WTC11 (cell line): Measurements from ENCODE around the gene SHF. TPM values are rescaled to one million over a fixed set of nuclear protein-coding genes. Genes with fewer than 3 reads are reported as not detected.

Source experiments
- ATAC-seq: fragments of 200-7000 bp; cut with Tn5 transposase; 2 replicates; pipeline ENCODE4 v1.10.0; 2021; ENCODE audit warnings: mild to moderate bottlenecking, moderate library complexity
- CTCF ChIA-PET: fragments of 300-600 bp; sonication (Branson Sonifier 250); formaldehyde crosslinking; loops from one replicate; lab custom pipeline; 2021; ENCODE audit warnings: antibody characterized with exemption; lab: Charles Lee
- POLR2A ChIA-PET: fragments of 350-600 bp; sonication (Branson Sonifier 250); formaldehyde crosslinking; loops from one replicate; lab custom pipeline; 2021; ENCODE audit warnings: antibody characterized with exemption; lab: Charles Lee
- DNase-seq: peaks from one replicate; pipeline ENCODE4 v3.0.0; 2021; ENCODE audit warnings: low spot score
- H3K27ac Mint-ChIP-seq: 2 replicates; pipeline ENCODE4 v1.8.0; 2021; ENCODE audit warnings: mixed read lengths
- H3K27me3 Mint-ChIP-seq: 2 replicates; pipeline ENCODE4 v1.8.0; 2021; ENCODE audit warnings: low read depth, mild to moderate bottlenecking, moderate library complexity, mixed read lengths
- H3K36me3 Mint-ChIP-seq: 2 replicates; pipeline ENCODE4 v1.8.0; 2021; ENCODE audit warnings: mixed read lengths
- H3K4me1 Mint-ChIP-seq: 2 replicates; pipeline ENCODE4 v1.8.0; 2022; ENCODE audit warnings: mixed read lengths
- H3K4me3 Mint-ChIP-seq: 2 replicates; pipeline ENCODE4 v1.8.0; 2021; ENCODE audit warnings: mild to moderate bottlenecking, moderate library complexity, mixed read lengths
- H3K9me3 Mint-ChIP-seq: 2 replicates; pipeline ENCODE4 v1.8.0; 2021; ENCODE audit warnings: mixed read lengths
- CBFB ChIP-seq: sonication (generic); formaldehyde crosslinking; IDR thresholded peaks from 2 replicates; pipeline ENCODE4 v1.8.1; 2022; ENCODE audit warnings: mild to moderate bottlenecking, low read depth, missing genetic modification reagents
- GTF2I ChIP-seq: fragments of 250-450 bp; sonication (Bioruptor Pico); conservative IDR thresholded peaks from 2 replicates; pipeline ENCODE4 v1.4.0; 2021; ENCODE audit warnings: mild to moderate bottlenecking
- KAT7 ChIP-seq: sonication (generic); formaldehyde crosslinking; IDR thresholded peaks from 2 replicates; pipeline ENCODE4 v1.8.1; 2023; ENCODE audit warnings: missing genetic modification reagents, mild to moderate bottlenecking, borderline replicate concordance
- NFATC4 ChIP-seq: fragments of 250-450 bp; sonication (Bioruptor Pico); IDR thresholded peaks from 2 replicates; pipeline ENCODE4 v1.9.0; 2021; ENCODE audit warnings: mild to moderate bottlenecking
- TEAD1 ChIP-seq: sonication (generic); formaldehyde crosslinking; IDR thresholded peaks from 2 replicates; pipeline ENCODE4 v1.8.0; 2022; ENCODE audit warnings: mild to moderate bottlenecking, missing genetic modification reagents
- TP53 ChIP-seq: sonication (generic); formaldehyde crosslinking; IDR thresholded peaks from 2 replicates; pipeline ENCODE4 v1.8.1; 2023; ENCODE audit warnings: mild to moderate bottlenecking, missing genetic modification reagents
- total RNA-seq: library from RNA; stranded (reverse); gene quantifications from 3 replicates; pipeline ENCODE4 v1.2.3, GENCODE V29; 2021
- TF ChIP-seq, protein P1 (sequence below): sonication (generic); formaldehyde crosslinking; IDR thresholded peaks from 2 replicates; pipeline ENCODE4 v1.8.0; 2022; ENCODE audit warnings: mild to moderate bottlenecking, missing genetic modification reagents
- TF ChIP-seq, protein P2 (sequence below): sonication (generic); formaldehyde crosslinking; conservative IDR thresholded peaks from 2 replicates; pipeline ENCODE4 v1.8.1; 2022; ENCODE audit warnings: mild to moderate bottlenecking, missing genetic modification reagents
- TF ChIP-seq, protein P3 (sequence below): sonication (generic); formaldehyde crosslinking; IDR thresholded peaks from 2 replicates; pipeline ENCODE4 v1.8.1; 2023; ENCODE audit warnings: mild to moderate bottlenecking, missing genetic modification reagents, borderline replicate concordance
- TF ChIP-seq, protein P4 (sequence below): sonication (generic); formaldehyde crosslinking; IDR thresholded peaks from 2 replicates; pipeline ENCODE4 v1.8.0; 2023; ENCODE audit warnings: missing genetic modification reagents
- TF ChIP-seq, protein P5 (sequence below): sonication (generic); formaldehyde crosslinking; IDR thresholded peaks from 2 replicates; pipeline ENCODE4 v1.8.1; 2022; ENCODE audit warnings: mild to moderate bottlenecking, moderate library complexity, missing genetic modification reagents
- TF ChIP-seq, protein P6 (sequence below): fragments of 200-600 bp; IDR thresholded peaks from 2 replicates; pipeline ENCODE4 v1.8.0; 2022; ENCODE audit warnings: antibody characterized with exemption

The SHF gene
- total RNA-seq, 1 experiment from 2014 or later, result 30.6 TPM

DNA sequence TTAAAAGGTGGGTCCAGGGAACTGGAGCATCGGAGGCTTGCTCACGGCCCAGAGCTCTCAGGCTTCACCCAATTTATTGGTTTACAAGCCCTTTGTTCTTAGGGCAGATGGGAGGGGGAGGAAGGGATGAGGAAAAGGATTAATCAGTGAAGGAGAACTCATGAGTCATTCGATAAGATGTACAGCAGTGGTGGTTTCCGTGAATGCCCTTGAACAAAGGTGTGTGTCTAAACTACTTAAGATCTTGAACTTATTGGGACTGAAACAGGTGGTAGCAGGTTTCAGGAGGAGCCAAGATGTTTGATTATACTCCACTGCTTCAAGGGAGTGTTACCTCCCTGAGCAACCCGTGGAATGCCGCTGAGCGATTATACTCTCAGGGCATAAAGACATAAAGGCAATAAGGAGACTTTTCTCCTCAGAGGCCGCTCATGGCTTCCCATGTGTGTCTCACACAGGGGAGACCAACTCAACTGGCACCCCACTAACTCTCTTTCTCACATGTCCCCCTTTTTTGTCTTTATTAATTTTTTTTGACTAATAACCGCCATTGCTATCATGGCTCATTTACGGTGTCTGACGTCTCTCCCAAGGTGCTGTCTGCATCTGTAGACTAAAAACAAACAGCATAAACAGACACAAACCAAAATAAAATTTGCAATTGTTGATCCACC, 46.9 kb upstream of the SHF start:
- peaks cover 77% of the 10 kb centered on the region for H3K9me3 Mint-ChIP-seq
- H3K4me3 Mint-ChIP-seq, result no peak overlapping the region
- H3K27me3 Mint-ChIP-seq, result peaks cover 30% of the 10 kb centered on the region
- DNase-seq, result no peak
- TF ChIP-seq, protein P1, sequence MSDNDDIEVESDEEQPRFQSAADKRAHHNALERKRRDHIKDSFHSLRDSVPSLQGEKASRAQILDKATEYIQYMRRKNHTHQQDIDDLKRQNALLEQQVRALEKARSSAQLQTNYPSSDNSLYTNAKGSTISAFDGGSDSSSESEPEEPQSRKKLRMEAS (CRISPR knock-in tag), result no peak
- TF ChIP-seq, protein P2, sequence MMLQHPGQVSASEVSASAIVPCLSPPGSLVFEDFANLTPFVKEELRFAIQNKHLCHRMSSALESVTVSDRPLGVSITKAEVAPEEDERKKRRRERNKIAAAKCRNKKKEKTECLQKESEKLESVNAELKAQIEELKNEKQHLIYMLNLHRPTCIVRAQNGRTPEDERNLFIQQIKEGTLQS (CRISPR knock-in tag), result no peak
- TF ChIP-seq, protein P3, sequence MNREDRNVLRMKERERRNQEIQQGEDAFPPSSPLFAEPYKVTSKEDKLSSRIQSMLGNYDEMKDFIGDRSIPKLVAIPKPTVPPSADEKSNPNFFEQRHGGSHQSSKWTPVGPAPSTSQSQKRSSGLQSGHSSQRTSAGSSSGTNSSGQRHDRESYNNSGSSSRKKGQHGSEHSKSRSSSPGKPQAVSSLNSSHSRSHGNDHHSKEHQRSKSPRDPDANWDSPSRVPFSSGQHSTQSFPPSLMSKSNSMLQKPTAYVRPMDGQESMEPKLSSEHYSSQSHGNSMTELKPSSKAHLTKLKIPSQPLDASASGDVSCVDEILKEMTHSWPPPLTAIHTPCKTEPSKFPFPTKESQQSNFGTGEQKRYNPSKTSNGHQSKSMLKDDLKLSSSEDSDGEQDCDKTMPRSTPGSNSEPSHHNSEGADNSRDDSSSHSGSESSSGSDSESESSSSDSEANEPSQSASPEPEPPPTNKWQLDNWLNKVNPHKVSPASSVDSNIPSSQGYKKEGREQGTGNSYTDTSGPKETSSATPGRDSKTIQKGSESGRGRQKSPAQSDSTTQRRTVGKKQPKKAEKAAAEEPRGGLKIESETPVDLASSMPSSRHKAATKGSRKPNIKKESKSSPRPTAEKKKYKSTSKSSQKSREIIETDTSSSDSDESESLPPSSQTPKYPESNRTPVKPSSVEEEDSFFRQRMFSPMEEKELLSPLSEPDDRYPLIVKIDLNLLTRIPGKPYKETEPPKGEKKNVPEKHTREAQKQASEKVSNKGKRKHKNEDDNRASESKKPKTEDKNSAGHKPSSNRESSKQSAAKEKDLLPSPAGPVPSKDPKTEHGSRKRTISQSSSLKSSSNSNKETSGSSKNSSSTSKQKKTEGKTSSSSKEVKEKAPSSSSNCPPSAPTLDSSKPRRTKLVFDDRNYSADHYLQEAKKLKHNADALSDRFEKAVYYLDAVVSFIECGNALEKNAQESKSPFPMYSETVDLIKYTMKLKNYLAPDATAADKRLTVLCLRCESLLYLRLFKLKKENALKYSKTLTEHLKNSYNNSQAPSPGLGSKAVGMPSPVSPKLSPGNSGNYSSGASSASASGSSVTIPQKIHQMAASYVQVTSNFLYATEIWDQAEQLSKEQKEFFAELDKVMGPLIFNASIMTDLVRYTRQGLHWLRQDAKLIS (CRISPR knock-in tag), result no peak
- TF ChIP-seq CBFB, result no peak
- TF ChIP-seq, protein P4, sequence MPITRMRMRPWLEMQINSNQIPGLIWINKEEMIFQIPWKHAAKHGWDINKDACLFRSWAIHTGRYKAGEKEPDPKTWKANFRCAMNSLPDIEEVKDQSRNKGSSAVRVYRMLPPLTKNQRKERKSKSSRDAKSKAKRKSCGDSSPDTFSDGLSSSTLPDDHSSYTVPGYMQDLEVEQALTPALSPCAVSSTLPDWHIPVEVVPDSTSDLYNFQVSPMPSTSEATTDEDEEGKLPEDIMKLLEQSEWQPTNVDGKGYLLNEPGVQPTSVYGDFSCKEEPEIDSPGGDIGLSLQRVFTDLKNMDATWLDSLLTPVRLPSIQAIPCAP (CRISPR knock-in tag), result no peak
- TF ChIP-seq, all 79 proteins: peak for 0
- ChIA-PET POLR2A (no interaction called here), CTCF (interaction anchor here (0.9 kb wide), 1 partner anchor 19 kb away, joined by 3 read pairs; no protein-coding TSS in a partner anchor)
- peaks cover 30% of the 10 kb centered on the region for H3K36me3 Mint-ChIP-seq
- H3K4me1 Mint-ChIP-seq, result peaks cover 4% of the 10 kb centered on the region; the same call in 1 of the 2 replicates
- no peak for ATAC-seq
- no peak overlapping the region for H3K27ac Mint-ChIP-seq

DNA sequence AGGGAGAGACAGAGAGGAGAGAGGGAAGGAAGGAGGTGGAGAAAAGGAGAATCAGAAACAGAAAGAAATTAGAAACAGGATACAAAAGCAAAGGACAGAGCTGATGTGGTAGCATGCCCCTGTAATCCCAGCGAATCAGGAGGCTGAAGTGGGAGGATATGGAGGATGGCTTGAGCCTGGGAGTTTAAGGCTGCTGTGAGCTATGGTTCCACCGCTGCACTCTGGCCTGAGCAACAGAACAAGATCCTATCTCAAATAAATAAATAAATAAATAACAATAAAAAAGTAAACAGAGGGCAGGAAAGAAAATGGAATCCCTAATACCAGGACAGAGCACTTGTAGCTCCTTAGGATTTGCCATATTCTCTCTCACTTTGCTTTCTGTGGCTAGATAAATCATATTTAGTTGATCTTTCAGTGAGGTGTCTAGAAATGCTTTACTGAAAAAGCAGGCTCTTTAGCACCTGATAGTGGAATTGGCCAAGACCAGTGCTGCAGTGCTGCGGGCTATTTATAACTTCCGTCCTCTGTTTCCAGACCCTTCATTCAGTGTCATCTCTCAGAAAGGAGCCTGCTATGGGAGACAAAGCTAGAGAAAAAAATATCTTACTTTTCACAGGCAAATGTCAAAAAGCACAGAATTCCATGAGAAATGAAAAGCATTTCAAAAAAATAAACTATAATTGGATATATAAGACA, 44.2 kb upstream of the SHF start:
- no peak for ATAC-seq
- CTCF ChIA-PET, result no interaction called here
- H3K36me3 Mint-ChIP-seq, result peaks cover 19% of the 10 kb centered on the region
- no peak overlapping the region for H3K4me3 Mint-ChIP-seq
- POLR2A ChIA-PET, result no interaction called here
- H3K27ac Mint-ChIP-seq, result no peak overlapping the region
- H3K27me3 Mint-ChIP-seq, result peaks cover 28% of the 10 kb centered on the region
- TF ChIP-seq TEAD1 (CRISPR knock-in tag) (no peak), NFATC4 (CRISPR knock-in tag) (no peak), KAT7 (CRISPR knock-in tag) (no peak), TP53 (CRISPR knock-in tag) (no peak), GTF2I (no peak)
- TF ChIP-seq, protein P3 (CRISPR knock-in tag), result no peak
- TF ChIP-seq, protein P5, sequence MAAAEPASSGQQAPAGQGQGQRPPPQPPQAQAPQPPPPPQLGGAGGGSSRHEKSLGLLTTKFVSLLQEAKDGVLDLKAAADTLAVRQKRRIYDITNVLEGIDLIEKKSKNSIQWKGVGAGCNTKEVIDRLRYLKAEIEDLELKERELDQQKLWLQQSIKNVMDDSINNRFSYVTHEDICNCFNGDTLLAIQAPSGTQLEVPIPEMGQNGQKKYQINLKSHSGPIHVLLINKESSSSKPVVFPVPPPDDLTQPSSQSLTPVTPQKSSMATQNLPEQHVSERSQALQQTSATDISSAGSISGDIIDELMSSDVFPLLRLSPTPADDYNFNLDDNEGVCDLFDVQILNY (CRISPR knock-in tag), result no peak
- TF ChIP-seq, protein P6, sequence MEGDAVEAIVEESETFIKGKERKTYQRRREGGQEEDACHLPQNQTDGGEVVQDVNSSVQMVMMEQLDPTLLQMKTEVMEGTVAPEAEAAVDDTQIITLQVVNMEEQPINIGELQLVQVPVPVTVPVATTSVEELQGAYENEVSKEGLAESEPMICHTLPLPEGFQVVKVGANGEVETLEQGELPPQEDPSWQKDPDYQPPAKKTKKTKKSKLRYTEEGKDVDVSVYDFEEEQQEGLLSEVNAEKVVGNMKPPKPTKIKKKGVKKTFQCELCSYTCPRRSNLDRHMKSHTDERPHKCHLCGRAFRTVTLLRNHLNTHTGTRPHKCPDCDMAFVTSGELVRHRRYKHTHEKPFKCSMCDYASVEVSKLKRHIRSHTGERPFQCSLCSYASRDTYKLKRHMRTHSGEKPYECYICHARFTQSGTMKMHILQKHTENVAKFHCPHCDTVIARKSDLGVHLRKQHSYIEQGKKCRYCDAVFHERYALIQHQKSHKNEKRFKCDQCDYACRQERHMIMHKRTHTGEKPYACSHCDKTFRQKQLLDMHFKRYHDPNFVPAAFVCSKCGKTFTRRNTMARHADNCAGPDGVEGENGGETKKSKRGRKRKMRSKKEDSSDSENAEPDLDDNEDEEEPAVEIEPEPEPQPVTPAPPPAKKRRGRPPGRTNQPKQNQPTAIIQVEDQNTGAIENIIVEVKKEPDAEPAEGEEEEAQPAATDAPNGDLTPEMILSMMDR, result no peak
- TF ChIP-seq, all 79 proteins: peak for 0
- peaks cover 57% of the 10 kb centered on the region for H3K9me3 Mint-ChIP-seq
- DNase-seq, result no peak
- H3K4me1 Mint-ChIP-seq, result peaks cover under 1% of the 10 kb centered on the region; the same call in 1 of the 2 replicates
